B cell (primary cell): Measurements from ENCODE around the gene IKZF3. TPM values are rescaled to one million over a fixed set of nuclear protein-coding genes. Genes with fewer than 3 reads are reported as not detected.

Experiments used
- ATAC-seq: fragments of 200-7000 bp; cut with Tn5 transposase; one replicate; pipeline ENCODE4 v1.10.0; 2021; ENCODE audit warnings: low read depth, mild to moderate bottlenecking, moderate number of reproducible peaks, moderate library complexity
- CTCF ChIA-PET: fragments of 350-600 bp; sonication (Branson Sonifier 250); formaldehyde crosslinking; loops from one replicate; lab custom pipeline; 2021; ENCODE audit warnings: antibody characterized with exemption, inconsistent platforms; lab: Charles Lee
- POLR2A ChIA-PET: fragments of 350-600 bp; sonication (Branson Sonifier 250); formaldehyde crosslinking; loops from one replicate; lab custom pipeline; 2021; ENCODE audit warnings: antibody characterized with exemption; lab: Charles Lee
- DNase-seq: peaks from one replicate; pipeline ENCODE4 v3.0.0; 2013
- H2AFZ ChIP-seq: 2 replicates; pipeline ENCODE4 v1.6.1; 2012; ENCODE audit warnings: mild to moderate bottlenecking, low read depth, low read length; ENCODE audit not compliant: insufficient read depth, poor library complexity, severe bottlenecking
- H3K27ac ChIP-seq, 2 donors: 1 replicate in 1 of 2; 2 replicates in 1 of 2; pipeline ENCODE4 v1.5.1; 2012 to 2013; ENCODE audit warnings: low read length in 2 of 2, mild to moderate bottlenecking in 2 of 2, moderate library complexity in 1 of 2
- H3K27me3 ChIP-seq, 4 experiments: fragments of 200-600 bp in 1 of 4; sonication (generic) in 1 of 4; replicated peaks in 1 of 4; 1 replicate in 2 of 4; 2 replicates in 2 of 4; pipeline versions ENCODE4 v1.6.1 to v1.7.0; 2013 to 2016; ENCODE audit warnings: low read length in 3 of 4, mild to moderate bottlenecking in 2 of 4, mixed read lengths in 1 of 4, moderate library complexity in 1 of 4; ENCODE audit not compliant: insufficient read depth in 4 of 4, control insufficient read depth in 3 of 4; ENCODE audit errors: control extremely low read depth in 1 of 4
- H3K36me3 ChIP-seq, 2 experiments: replicated peaks in 1 of 2; 1 replicate in 1 of 2; 2 replicates in 1 of 2; pipeline versions ENCODE4 v1.6.1 to v1.7.1; 2013; ENCODE audit warnings: low read length in 1 of 2; ENCODE audit not compliant: insufficient read depth in 2 of 2, control insufficient read depth in 1 of 2; ENCODE audit errors: control extremely low read depth in 1 of 2, extremely low read depth in 1 of 2
- H3K4me1 ChIP-seq, 2 donors: fragments of 200-600 bp in 1 of 2; sonication (generic) in 1 of 2; 1 replicate in 1 of 2; 2 replicates in 1 of 2; pipeline versions ENCODE4 v1.5.1 to v1.6.1; 2013 to 2017; ENCODE audit warnings: low read length in 2 of 2; ENCODE audit not compliant: control insufficient read depth in 2 of 2, insufficient read depth in 2 of 2
- H3K4me2 ChIP-seq: replicated peaks from 2 replicates; pipeline ENCODE3; 2012; ENCODE audit warnings: mild to moderate bottlenecking, low read depth, low read length; ENCODE audit not compliant: poor library complexity, severe bottlenecking
- H3K4me3 ChIP-seq, 5 experiments: fragments of 200-600 bp in 1 of 5; sonication (generic) in 1 of 5; 1 replicate in 3 of 5; 2 replicates in 2 of 5; pipeline versions ENCODE4 v1.5.1 to v1.7.0; 2011 to 2016; ENCODE audit warnings: low read length in 4 of 5, mild to moderate bottlenecking in 4 of 5, low read depth in 2 of 5, control low read depth in 1 of 5, moderate library complexity in 1 of 5; ENCODE audit not compliant: insufficient read depth in 1 of 5; ENCODE audit errors: control extremely low read depth in 1 of 5, extremely low read depth in 1 of 5
- H3K79me2 ChIP-seq: fragments of 200-600 bp; sonication (generic); one replicate; pipeline ENCODE4 v1.6.0; 2016; ENCODE audit warnings: low read length; ENCODE audit not compliant: control insufficient read depth, insufficient read depth
- H3K9ac ChIP-seq: fragments of 200-600 bp; sonication (generic); 2 replicates; pipeline ENCODE4 v1.6.1; 2017; ENCODE audit warnings: mild to moderate bottlenecking, low read length, moderate library complexity
- H3K9me3 ChIP-seq, 3 donors: one replicate each; pipeline versions ENCODE4 v1.6.1 to v1.7.1; 2013; ENCODE audit warnings: low read length in 2 of 3; ENCODE audit not compliant: control insufficient read depth in 2 of 3, insufficient read depth in 1 of 3; ENCODE audit errors: control extremely low read depth in 1 of 3
- H4K20me1 ChIP-seq: 2 replicates; pipeline ENCODE4 v1.6.0; 2012; ENCODE audit warnings: mild to moderate bottlenecking, low read length; ENCODE audit not compliant: insufficient read depth, control insufficient read depth, poor library complexity, severe bottlenecking
- H3K27ac Mint-ChIP-seq: one replicate; pipeline ENCODE4 v1.8.0; 2021; ENCODE audit warnings: mixed read lengths
- H3K27me3 Mint-ChIP-seq: one replicate; pipeline ENCODE4 v1.8.0; 2021; ENCODE audit warnings: mixed read lengths
- H3K4me1 Mint-ChIP-seq: one replicate; pipeline ENCODE4 v1.8.0; 2021; ENCODE audit warnings: mixed read lengths
- H3K4me3 Mint-ChIP-seq: one replicate; pipeline ENCODE4 v1.8.0; 2021; ENCODE audit warnings: mixed read lengths
- H3K9me3 Mint-ChIP-seq: one replicate; pipeline ENCODE4 v1.8.0; 2022; ENCODE audit warnings: mixed read lengths; ENCODE audit not compliant: insufficient read depth
- CTCF ChIP-seq: fragments of 200-600 bp; IDR thresholded peaks from one replicate; pipeline ENCODE4 v1.8.0; 2022; ENCODE audit warnings: antibody characterized with exemption, mild to moderate bottlenecking
- EZH2 ChIP-seq: IDR thresholded peaks from 2 replicates; pipeline ENCODE4 v1.6.1; 2012; ENCODE audit warnings: borderline replicate concordance, low read depth, mild to moderate bottlenecking, moderate library complexity, low read length; ENCODE audit not compliant: insufficient read depth, poor library complexity, severe bottlenecking
- WGBS: methylation state at CpG from one replicate; pipeline ENCODE4 v1.1.5; 2013; ENCODE audit warnings: missing lambda C conversion rate; ENCODE audit not compliant: insufficient coverage; 5-methylcytosine and 5-hydroxymethylcytosine counted together
- intact Hi-C: fragments of 100-400 bp; cut with micrococcal nuclease; formaldehyde crosslinking; loops from one replicate; pipeline ENCODE4 v1.10.0; 2022
- polyA minus RNA-seq: library from RNA; depleted of rRNA, polyadenylated mRNA; stranded (reverse); fragments of >200 nt; gene quantifications from 2 replicates; pipeline ENCODE4 v1.2.3, GENCODE V29; 2012
- polyA plus RNA-seq: library from polyadenylated mRNA; depleted of rRNA; stranded (reverse); fragments of >200 nt; gene quantifications from 2 replicates; pipeline ENCODE4 v1.2.3, GENCODE V29; 2012
- total RNA-seq, 2 donors: library from RNA; stranded (reverse); fragments of 120-200 nt in 1 of 2; gene quantifications; 1 replicate in 1 of 2; 2 replicates in 1 of 2; pipeline versions ENCODE4 v1.2.3 to v1.2.4, GENCODE V29; 2013 to 2022

The IKZF3 gene
- total RNA-seq = 178 and 187 TPM in 2 replicates
- 167 TPM for total RNA-seq (2013)
- 63.0 and 64.0 TPM in 2 replicates for polyA plus RNA-seq
- polyA minus RNA-seq = 130 and 203 TPM in 2 replicates

GRCh38 chr17:39863918-39864746 is at the start of gene IKZF3:
Gene IKZF3, minus strand, starts transcription at chr17:39864312. Its CDS starts 186 bp downstream, at chr17:39864126.
- TF ChIP-seq CTCF (peak; percentile 45), EZH2 (no peak)
- no peaks in the 10 kb centered on the region for H4K20me1 ChIP-seq
- H2AFZ ChIP-seq = peak within 1 kb of the TSS; percentile 54
- H3K27ac ChIP-seq = peak within 1 kb of the TSS; percentile 94 to 96
- H3K9ac ChIP-seq = peak within 1 kb of the TSS; percentile 97
- peaks cover 77% of the 10 kb centered on the region for H3K79me2 ChIP-seq
- H3K4me1 ChIP-seq = peaks cover 43 to 55% of the 10 kb centered on the region in 2 donors
- H3K36me3 ChIP-seq = peaks cover 0 to 14% of the 10 kb centered on the region in 2 experiments
- H3K9me3 ChIP-seq = peaks cover 0 to 20% (median 5%) of the 10 kb centered on the region in 3 donors
- intact Hi-C loops = loop anchor here (1.0 to 5.0 kb wide), 6 partner anchors 15 to 241 kb away; partner anchors contain the start of gene PSMD3
- Mint-ChIP-seq H3K4me1 (peaks cover 62% of the 10 kb centered on the region), H3K4me3 (peak within 1 kb of the TSS; percentile 99), H3K9me3 (no peaks in the 10 kb centered on the region), H3K27me3 (no peaks in the 10 kb centered on the region), H3K27ac (peak within 1 kb of the TSS; percentile 87)
- 2% methylated on average over 40 of the region's 50 CpGs for WGBS
- POLR2A ChIA-PET = interaction anchor here (1.0 to 5.7 kb wide), 5 partner anchors 29 to 117 kb away, joined by 3 to 58 read pairs (median 5); partner anchors contain the start of gene PSMD3
- peak within 1 kb of the TSS; percentile 87 for H3K4me2 ChIP-seq
- ATAC-seq (peak; percentile 62), DNase-seq (peak; percentile 90)
- peak within 1 kb of the TSS; percentile 80 to 99 (median 91) for H3K4me3 ChIP-seq
- no peaks in the 10 kb centered on the region for H3K27me3 ChIP-seq
- CTCF ChIA-PET = interaction anchor here (0.6 to 3.0 kb wide), 18 partner anchors 12 to 243 kb away, joined by 3 to 20 read pairs (median 6); partner anchors contain the start of genes MIEN1 and PSMD3
